Upper lobe of left lung (tissue), 4 donors: ENCODE results near the gene SPINK13.
"Not testable (repeated sequence)": the region's sequence is repeated elsewhere in the genome, so short reads cannot be mapped to it uniquely, and the experiment has no call there.

Source experiments
- EP300 ChIP-seq, 4 donors: sonication (generic); formaldehyde crosslinking; IDR thresholded peaks; one replicate each; pipeline ENCODE4 v1.5.1; 2017; ENCODE audit warnings: antibody characterized with exemption in 4 of 4, control low read depth in 2 of 4
- POLR2A ChIP-seq, 4 donors: fragments of 450-650 bp; IDR thresholded peaks; one replicate each; pipeline ENCODE4 v1.5.1; 2016 to 2017; ENCODE audit warnings: antibody characterized with exemption in 4 of 4, mild to moderate bottlenecking in 2 of 4
- POLR2AphosphoS5 ChIP-seq, 2 donors: sonication (generic); formaldehyde crosslinking; IDR thresholded peaks; one replicate each; pipeline ENCODE4 v1.5.1; 2017; ENCODE audit warnings: antibody characterized with exemption in 2 of 2
- TF ChIP-seq, protein P1 (sequence below), 6 experiments: fragments of 450-650 bp in 4 of 6; fragments of 200-600 bp in 2 of 6; sonication (generic) in 2 of 6; IDR thresholded peaks; one replicate each; pipeline ENCODE4 v1.5.1; 2016 to 2019; ENCODE audit warnings: antibody characterized with exemption in 6 of 6

DNA sequence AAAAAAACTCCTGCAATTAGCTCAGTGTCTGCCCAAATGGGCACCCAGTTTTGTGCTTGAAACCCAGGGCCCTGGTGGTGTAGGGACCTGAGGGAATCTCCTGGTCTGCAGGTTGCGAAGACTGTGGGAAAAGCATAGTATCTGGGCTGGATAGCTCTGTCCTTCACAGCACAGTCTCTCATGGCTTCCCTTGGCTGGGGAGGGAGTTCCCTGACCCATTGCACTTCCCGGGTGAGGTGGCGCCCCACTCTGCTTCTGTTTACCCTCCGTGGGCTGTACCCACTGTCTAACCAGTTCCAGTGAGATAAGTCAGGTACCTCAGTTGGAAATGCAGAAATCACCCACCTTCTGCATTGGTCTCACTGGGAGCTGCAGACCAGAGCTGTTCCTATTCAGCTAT, 12.7 kb downstream of the SPINK13 start:
- TF ChIP-seq, protein P1, sequence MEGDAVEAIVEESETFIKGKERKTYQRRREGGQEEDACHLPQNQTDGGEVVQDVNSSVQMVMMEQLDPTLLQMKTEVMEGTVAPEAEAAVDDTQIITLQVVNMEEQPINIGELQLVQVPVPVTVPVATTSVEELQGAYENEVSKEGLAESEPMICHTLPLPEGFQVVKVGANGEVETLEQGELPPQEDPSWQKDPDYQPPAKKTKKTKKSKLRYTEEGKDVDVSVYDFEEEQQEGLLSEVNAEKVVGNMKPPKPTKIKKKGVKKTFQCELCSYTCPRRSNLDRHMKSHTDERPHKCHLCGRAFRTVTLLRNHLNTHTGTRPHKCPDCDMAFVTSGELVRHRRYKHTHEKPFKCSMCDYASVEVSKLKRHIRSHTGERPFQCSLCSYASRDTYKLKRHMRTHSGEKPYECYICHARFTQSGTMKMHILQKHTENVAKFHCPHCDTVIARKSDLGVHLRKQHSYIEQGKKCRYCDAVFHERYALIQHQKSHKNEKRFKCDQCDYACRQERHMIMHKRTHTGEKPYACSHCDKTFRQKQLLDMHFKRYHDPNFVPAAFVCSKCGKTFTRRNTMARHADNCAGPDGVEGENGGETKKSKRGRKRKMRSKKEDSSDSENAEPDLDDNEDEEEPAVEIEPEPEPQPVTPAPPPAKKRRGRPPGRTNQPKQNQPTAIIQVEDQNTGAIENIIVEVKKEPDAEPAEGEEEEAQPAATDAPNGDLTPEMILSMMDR (IDR thresholded peaks at IDR 0.05) = not testable (repeated sequence)
- not testable (repeated sequence) for TF ChIP-seq POLR2A, POLR2AphosphoS5, EP300 (IDR thresholded peaks at IDR 0.05)
